Transverse colon (tissue), 4 donors: ENCODE measurements around the gene PLCL1.

Source experiments
- EP300 ChIP-seq: sonication (generic); formaldehyde crosslinking; IDR thresholded peaks from one replicate; pipeline ENCODE4 v1.6.1; 2017; ENCODE audit warnings: antibody characterized with exemption, low read depth
- POLR2A ChIP-seq: fragments of 450-650 bp; IDR thresholded peaks from one replicate; pipeline ENCODE4 v1.6.1; 2016; ENCODE audit warnings: antibody characterized with exemption, mild to moderate bottlenecking, moderate library complexity
- POLR2AphosphoS5 ChIP-seq, 3 donors: sonication (generic); formaldehyde crosslinking; IDR thresholded peaks; one replicate each; pipeline ENCODE4 v1.6.1; 2016; ENCODE audit warnings: antibody characterized with exemption in 3 of 3
- TF ChIP-seq, protein P1 (sequence below), 5 experiments: fragments of 200-600 bp in 3 of 5; fragments of 450-650 bp in 2 of 5; sonication (generic) in 3 of 5; IDR thresholded peaks; 1 replicate in 2 of 5; 2 replicates in 3 of 5; pipeline ENCODE4 v1.5.1; 2016 to 2017; ENCODE audit warnings: antibody characterized with exemption in 5 of 5, inconsistent platforms in 3 of 5, mild to moderate bottlenecking in 2 of 5, moderate library complexity in 1 of 5

GRCh38 chr2:198042189-198042588 lies 237.8 kb downstream of the PLCL1 start:
- TF ChIP-seq, protein P1, sequence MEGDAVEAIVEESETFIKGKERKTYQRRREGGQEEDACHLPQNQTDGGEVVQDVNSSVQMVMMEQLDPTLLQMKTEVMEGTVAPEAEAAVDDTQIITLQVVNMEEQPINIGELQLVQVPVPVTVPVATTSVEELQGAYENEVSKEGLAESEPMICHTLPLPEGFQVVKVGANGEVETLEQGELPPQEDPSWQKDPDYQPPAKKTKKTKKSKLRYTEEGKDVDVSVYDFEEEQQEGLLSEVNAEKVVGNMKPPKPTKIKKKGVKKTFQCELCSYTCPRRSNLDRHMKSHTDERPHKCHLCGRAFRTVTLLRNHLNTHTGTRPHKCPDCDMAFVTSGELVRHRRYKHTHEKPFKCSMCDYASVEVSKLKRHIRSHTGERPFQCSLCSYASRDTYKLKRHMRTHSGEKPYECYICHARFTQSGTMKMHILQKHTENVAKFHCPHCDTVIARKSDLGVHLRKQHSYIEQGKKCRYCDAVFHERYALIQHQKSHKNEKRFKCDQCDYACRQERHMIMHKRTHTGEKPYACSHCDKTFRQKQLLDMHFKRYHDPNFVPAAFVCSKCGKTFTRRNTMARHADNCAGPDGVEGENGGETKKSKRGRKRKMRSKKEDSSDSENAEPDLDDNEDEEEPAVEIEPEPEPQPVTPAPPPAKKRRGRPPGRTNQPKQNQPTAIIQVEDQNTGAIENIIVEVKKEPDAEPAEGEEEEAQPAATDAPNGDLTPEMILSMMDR (IDR thresholded peaks at IDR 0.05) = no peak
- TF ChIP-seq EP300 (no peak), POLR2A (no peak), POLR2AphosphoS5 (IDR thresholded peaks at IDR 0.05) (no peak)
